ENCODE measurements around the gene ADAMTS2.
"Not testable (repeated sequence)": the region's sequence is repeated elsewhere in the genome, so short reads cannot be mapped to it uniquely, and the experiment has no call there.

Gene ADAMTS2

DNA sequence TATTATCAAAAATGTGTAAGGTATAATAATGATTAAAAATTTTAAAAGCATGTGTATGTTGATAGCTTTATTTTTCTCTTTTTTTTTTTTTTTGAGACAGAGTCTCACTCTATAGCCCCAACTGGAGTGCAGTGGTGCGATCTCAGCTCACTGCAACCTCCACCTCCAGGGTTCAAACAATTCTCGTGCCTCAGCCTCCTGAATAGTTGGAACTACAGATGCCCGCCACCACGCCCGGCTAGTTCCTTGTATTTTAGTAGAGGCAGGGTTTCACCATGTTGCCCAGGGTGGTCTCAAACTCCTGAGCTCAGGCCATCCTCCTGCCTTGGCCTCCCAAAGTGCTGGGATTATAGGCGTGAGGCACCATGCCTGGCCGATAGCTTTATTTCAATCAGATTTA is 20.9 kb downstream of the ADAMTS2 start:
- not testable (repeated sequence) for FAIRE-seq

GRCh38 chr5:179323026-179323870 is 22.0 kb downstream of the ADAMTS2 start:
- no peak for FAIRE-seq

- no peak for FAIRE-seq
Measured at GRCh38 chr5:179322071-179323025, 22.9 kb downstream of the ADAMTS2 start.

- no peak for FAIRE-seq
Measured at GRCh38 chr5:179321206-179321987, 23.9 kb downstream of the ADAMTS2 start.

- no peak for FAIRE-seq
Measured at GRCh38 chr5:179319741-179320281, 25.4 kb downstream of the ADAMTS2 start.

- no peak for FAIRE-seq
Measured at GRCh38 chr5:179319123-179319522, 26.1 kb downstream of the ADAMTS2 start.

DNA sequence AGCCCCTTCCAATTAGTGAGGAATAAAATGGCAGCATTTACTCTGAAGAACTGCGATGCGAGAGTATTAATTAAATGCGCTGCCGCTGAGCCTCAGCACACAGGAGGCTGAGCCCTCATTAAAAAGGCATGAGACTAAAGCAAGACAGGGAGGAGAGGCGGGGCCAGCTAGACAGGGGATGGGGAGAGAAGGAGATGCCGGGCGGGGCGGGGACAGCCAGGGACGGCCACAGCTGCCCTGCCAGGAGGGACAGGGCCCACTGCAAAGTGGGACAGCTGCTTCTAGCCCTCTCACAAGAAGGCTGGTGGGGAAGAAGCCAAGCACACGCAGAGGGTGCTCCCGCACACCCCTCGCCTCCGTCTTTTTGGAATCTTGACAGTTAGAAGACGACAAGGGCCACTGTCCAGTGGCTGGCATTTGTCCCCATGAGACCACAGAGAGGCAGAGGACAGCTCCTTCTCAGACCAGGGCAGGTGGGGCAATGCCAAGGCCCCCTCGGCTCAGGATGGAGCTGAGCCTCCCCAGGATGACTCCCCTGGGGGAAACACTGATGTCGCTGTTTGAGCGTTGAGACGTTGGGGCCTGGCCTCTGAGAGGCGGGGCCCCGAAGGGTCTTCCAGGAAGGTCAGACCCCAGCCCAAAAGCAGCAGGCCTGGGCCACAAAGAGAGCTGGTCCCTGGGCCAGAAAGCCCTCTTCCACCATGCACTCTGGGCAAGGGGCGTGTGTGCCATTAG is 26.9 kb downstream of the ADAMTS2 start:
- FAIRE-seq: no peak

DNA sequence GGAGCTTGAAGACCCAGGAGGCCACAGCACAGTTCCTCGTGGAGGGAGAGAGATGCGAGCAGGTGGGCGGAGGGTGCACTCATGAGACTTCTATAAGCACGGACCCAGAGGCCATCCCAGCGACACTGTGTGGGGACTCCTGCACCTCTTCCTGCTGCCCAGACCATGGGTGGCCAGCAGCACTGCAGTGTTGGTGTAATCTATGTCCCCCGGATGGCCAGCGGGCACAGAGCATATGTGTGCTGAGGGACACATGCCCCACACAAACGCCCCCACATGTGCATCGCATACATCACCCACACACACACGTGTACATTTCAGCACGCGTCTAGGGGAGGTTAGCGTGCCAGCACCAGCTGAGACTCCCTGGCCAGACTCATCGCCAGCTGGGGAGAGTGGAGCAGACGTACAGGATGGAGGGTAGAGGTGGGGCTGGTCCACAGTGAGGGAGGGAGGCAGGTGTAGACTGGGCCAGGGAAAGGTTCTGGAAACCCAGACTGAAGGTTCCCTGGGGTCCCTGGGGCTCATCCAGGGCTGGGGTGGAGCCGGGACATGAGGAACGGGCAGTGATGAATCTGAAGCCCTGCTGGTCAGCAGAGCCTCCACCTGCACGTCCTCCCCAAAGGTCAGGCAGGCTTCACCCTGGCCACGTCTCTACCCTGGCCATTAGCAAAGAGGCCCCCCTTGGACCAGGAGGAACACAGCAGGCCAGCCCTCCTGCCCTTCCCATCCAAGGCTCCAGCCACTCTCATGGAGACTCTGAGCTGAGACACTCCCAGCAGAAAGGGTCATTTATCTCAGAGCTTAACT is 27.6 kb downstream of the ADAMTS2 start:
- FAIRE-seq: no peak

GRCh38 chr5:179316982-179317381 is 28.3 kb downstream of the ADAMTS2 start:
- FAIRE-seq: no peak

DNA sequence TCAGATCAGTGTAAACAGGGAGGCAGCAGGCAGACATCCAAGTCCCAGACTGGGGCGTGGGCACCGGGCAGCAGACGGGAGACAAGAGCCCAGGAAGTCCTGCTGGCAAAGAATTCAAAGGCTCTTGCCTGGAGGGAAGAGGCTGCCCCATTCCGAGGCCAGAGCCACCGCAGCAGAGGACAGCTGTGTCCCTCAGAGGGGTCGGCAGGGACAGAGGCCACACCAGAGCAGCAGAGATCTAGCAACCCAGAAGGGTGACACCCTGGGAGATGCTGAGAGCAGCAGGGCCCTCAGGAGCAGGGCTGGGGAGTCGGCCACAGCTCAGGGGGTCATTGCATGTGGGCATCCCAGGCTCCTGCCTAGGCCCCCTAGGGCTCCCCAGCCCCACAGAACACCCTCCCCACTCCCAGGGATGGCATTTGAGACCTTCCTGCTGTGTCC is 29.1 kb downstream of the ADAMTS2 start:
- FAIRE-seq: no peak

DNA sequence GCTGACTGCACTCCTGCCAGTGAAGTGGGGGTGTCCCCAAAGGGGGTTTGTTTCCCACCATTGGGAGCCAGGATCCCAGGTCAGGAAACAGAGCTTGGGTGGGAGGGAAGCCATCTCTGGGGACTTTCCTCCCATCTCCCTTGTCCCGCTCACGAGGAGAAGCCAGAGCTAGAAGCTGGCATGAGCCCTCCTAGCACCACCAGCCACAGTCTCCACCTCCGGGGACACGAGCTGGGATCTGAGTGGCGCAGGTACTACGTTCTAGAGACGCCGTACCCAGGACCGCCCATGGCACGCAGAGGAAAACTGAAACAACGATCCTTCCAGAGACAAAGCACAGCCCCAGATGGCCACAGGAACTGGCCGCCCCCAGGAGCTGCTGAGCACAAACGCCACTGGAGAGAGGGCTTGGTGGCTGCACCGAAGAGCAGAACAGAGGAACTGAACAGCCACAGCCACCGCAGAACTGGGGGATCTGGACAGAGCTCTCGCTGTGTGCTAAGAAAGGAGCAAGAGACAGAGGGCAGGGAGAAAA is 29.8 kb downstream of the ADAMTS2 start:
- FAIRE-seq: no peak

DNA sequence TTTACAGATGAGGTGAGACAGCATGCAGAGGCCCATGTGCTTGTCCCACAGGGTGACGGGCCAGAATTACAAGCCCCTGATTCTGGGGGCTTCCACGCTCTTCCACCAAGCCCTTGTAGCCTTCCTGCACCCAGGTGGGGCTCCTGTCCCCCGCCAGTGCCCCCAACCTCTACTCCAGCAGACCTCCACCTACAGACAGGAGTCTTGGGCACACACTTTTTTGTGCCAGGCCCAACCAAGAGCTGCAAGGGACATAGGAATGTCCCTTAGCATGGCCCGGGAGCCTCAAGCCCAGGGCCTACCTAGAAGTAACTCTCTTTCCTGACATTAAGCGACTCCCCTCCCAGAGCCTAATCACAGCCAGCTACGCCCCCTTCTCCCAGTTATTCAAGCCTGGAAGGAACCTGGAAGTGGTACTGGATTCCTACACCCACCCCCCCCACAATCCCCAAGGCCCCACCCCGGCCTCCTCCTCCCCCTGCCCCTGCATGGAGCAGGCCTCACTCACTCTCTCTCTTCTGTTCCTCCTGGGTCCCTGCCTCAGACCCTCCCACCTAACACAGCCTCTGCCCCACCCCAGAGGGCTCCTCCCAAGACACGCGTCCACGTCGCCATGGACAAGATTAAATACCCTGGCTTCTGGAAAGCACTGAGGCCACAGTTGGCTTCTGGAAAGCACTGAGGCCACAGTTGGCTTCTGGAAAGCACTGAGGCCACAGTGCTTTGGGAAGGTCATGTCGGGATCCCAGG is 30.5 kb downstream of the ADAMTS2 start:
- no peak for FAIRE-seq

DNA sequence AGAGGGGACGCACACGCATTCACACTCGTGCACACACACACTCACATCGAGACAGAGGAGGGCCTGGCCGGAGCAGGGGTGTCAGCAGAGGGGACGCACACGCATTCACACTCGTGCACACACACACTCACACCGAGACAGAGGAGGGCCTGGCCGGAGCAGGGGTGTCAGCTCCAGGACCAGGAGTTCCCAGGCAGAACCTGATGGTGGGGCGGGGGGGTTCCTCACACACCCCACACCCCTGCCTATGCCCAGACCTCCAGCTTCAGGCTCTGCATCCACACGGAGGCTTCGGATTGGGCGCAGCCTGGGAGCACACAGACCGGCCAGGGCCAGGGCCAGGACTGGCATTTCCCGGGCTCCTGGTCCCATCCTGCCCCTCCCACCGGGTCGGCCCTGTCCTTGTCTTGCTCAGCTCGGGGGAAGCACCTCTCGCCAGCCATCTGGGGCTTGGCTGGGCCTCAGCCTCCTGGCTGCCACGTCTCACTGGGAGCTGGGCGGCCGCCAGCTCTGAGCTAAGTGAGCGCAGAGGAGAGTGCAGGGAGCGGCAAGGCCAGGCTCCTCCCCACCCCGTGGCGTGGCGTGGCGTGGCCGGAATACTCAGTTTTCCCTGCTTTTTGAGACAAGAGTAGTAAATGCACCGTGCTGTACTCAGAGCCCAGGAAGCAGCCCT is 31.3 kb downstream of the ADAMTS2 start:
- FAIRE-seq: no peak

- FAIRE-seq: no peak
Measured at GRCh38 chr5:179312557-179313235, 32.6 kb downstream of the ADAMTS2 start.

GRCh38 chr5:179311581-179311980 is 33.7 kb downstream of the ADAMTS2 start:
- FAIRE-seq: no peak

DNA sequence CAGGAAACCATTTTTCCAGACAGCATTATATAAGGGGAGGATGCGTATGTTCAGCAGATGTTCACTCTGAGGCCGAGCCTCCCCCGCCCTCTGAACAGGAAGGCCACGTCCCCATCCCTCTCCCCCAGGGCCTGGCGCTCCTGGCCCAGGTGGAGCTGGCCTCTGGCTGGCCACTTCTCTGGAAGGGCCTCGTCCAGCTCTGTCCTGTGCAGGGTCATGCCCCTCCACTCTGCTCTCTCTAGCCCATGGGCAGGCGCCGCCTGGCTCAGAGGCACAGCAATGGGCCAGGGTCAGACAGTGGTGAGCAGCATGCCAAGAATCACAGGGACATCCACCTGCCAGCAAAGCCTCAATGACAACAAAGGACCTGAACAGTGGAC is 34.2 kb downstream of the ADAMTS2 start:
- FAIRE-seq: no peak

- FAIRE-seq: no peak
Measured at GRCh38 chr5:179310439-179311090, 34.7 kb downstream of the ADAMTS2 start.

- no peak for FAIRE-seq
Measured at GRCh38 chr5:179309751-179310320, 35.4 kb downstream of the ADAMTS2 start.

All from A204.1 (cell line).